ENCODE data around the gene ZNF462.

Gene ZNF462

GRCh38 chr9:106929471-106930177, 66.7 kb downstream of the ZNF462 start:
- H4K91ac ChIP-seq (ENCODE audit: low read depth, low read length, poor library complexity), result no peak overlapping the region
- peaks cover 76 to 100% of the 10 kb centered on the region in 2 donors for H3K36me3 ChIP-seq (replicated peaks in 1 of 2; ENCODE audit: control insufficient read depth in 2 of 2, insufficient read depth in 2 of 2, low read length in 2 of 2)
- H3K79me1 ChIP-seq (ENCODE audit: low read depth, low read length), result peaks cover 16% of the 10 kb centered on the region
- WGBS, 2 donors (ENCODE audit: extremely low coverage in 2 of 2, insufficient read length in 2 of 2, insufficient replicate concordance in 1 of 2), result no CpG with 5 or more reads among the region's 11 CpGs
- H4K8ac ChIP-seq (ENCODE audit: low read depth, low read length), result no peak overlapping the region
- no peak for DNase-seq (ENCODE audit: low spot score)
- no peak overlapping the region for H3K4me2 ChIP-seq (ENCODE audit: insufficient read depth, low read length, poor library complexity, severe bottlenecking)
- H3K9ac ChIP-seq (ENCODE audit: low read depth, low read length, poor library complexity), result no peak overlapping the region
- no peaks in the 10 kb centered on the region for H3K4me1 ChIP-seq (ENCODE audit: control insufficient read depth in 2 of 2, insufficient read depth in 1 of 2, low read depth in 1 of 2, low read length in 2 of 2)
- no peak overlapping the region for H2AFZ ChIP-seq (ENCODE audit: low read length)
- H3K27me3 ChIP-seq (ENCODE audit: control insufficient read depth in 3 of 3, insufficient read depth in 3 of 3, low read depth in 1 of 3, low read length in 3 of 3), result no peaks in the 10 kb centered on the region
- H2BK12ac ChIP-seq (ENCODE audit: low read length), result no peak overlapping the region
- H3K23ac ChIP-seq (ENCODE audit: low read depth, low read length, poor library complexity), result no peak overlapping the region
- H2BK5ac ChIP-seq (ENCODE audit: low read length), result no peak overlapping the region
- H3K14ac ChIP-seq (ENCODE audit: low read length), result no peak overlapping the region
- H3K18ac ChIP-seq (ENCODE audit: low read length), result no peak overlapping the region
- H3K9me3 ChIP-seq (replicated peaks in 1 of 2; ENCODE audit: control insufficient read depth in 2 of 2, insufficient read depth in 1 of 2, low read depth in 1 of 2, low read length in 2 of 2), result peaks cover 0 to 29% of the 10 kb centered on the region in 2 donors
- no peak overlapping the region for H3K4ac ChIP-seq (ENCODE audit: low read length)
- no peak overlapping the region for H3K4me3 ChIP-seq (ENCODE audit: low read length in 2 of 2)
- H2BK120ac ChIP-seq (ENCODE audit: low read depth, low read length), result no peak overlapping the region
- no peak overlapping the region for H2BK15ac ChIP-seq (ENCODE audit: low read length)
- H3K27ac ChIP-seq (replicated peaks; ENCODE audit: low read length), result no peak overlapping the region
- H2AK5ac ChIP-seq (ENCODE audit: low read depth, low read length), result no peak overlapping the region

DNA sequence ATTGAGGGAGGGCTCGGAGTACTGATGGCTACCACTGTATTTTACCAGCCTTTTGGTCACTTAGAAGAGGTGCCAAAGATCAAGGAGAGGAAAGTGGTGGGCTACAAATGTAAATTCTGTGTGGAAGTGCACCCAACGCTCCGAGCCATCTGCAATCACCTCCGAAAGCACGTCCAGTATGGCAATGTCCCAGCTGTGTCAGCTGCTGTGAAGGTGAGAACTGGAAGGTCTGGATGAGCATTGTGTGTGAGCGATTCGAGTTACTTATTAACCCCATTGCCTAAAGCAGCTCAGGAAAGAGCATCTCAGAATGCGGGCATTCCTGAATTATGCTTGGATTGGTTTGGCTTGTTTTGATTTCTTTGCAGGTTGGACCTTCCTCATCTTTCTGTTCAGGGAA, 67.5 kb downstream of the ZNF462 start:
- Histone ChIP-seq H3K4me3 (ENCODE audit: low read length in 2 of 2) (no peak overlapping the region), H3K9me3 (replicated peaks in 1 of 2; ENCODE audit: control insufficient read depth in 2 of 2, insufficient read depth in 1 of 2, low read depth in 1 of 2, low read length in 2 of 2) (peaks cover 0 to 22% of the 10 kb centered on the region in 2 donors), H3K4ac (ENCODE audit: low read length) (no peak overlapping the region), H3K9ac (ENCODE audit: low read depth, low read length, poor library complexity) (no peak overlapping the region), H3K79me1 (ENCODE audit: low read depth, low read length) (peaks cover 15% of the 10 kb centered on the region), H2AK5ac (ENCODE audit: low read depth, low read length) (no peak overlapping the region), H3K27ac (replicated peaks; ENCODE audit: low read length) (no peak overlapping the region), H2BK12ac (ENCODE audit: low read length) (no peak overlapping the region), H2BK120ac (ENCODE audit: low read depth, low read length) (no peak overlapping the region), H3K4me2 (ENCODE audit: insufficient read depth, low read length, poor library complexity, severe bottlenecking) (no peak overlapping the region), H3K4me1 (ENCODE audit: control insufficient read depth in 2 of 2, insufficient read depth in 1 of 2, low read depth in 1 of 2, low read length in 2 of 2) (no peaks in the 10 kb centered on the region), H3K18ac (ENCODE audit: low read length) (no peak overlapping the region), H3K14ac (ENCODE audit: low read length) (no peak overlapping the region), H4K8ac (ENCODE audit: low read depth, low read length) (no peak overlapping the region), H4K91ac (ENCODE audit: low read depth, low read length, poor library complexity) (no peak overlapping the region), H2BK5ac (ENCODE audit: low read length) (no peak overlapping the region), H3K36me3 (replicated peaks in 1 of 2; ENCODE audit: control insufficient read depth in 2 of 2, insufficient read depth in 2 of 2, low read length in 2 of 2) (peaks cover 70 to 100% of the 10 kb centered on the region in 2 donors), H3K27me3 (ENCODE audit: control insufficient read depth in 3 of 3, insufficient read depth in 3 of 3, low read depth in 1 of 3, low read length in 3 of 3) (no peaks in the 10 kb centered on the region), H2BK15ac (ENCODE audit: low read length) (no peak overlapping the region), H2AFZ (ENCODE audit: low read length) (no peak overlapping the region), H3K23ac (ENCODE audit: low read depth, low read length, poor library complexity) (no peak overlapping the region)
- no peak for DNase-seq (ENCODE audit: low spot score)
- no CpG with 5 or more reads among the region's 8 CpGs for WGBS, 2 donors (ENCODE audit: extremely low coverage in 2 of 2, insufficient read length in 2 of 2, insufficient replicate concordance in 1 of 2)

DNA sequence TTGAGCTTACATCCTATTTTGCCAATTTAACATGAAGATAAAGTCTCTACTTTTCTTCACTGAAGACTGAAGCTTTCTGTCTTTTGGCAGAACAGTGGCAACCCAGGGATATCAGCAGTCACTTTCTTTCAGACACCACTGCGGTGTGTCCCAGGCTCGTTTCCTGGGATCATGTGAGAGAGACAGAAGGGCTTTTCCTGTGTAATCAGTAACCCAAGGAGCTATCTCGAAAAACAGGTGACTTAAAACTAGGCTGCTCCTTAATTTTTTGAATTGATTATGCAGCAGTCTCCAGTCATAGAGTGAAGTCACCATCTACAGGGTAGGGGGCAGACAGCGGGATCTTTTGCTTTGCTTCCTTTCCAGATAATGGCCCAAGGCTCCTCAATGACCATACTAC, 68.5 kb downstream of the ZNF462 start:
- no peaks in the 10 kb centered on the region for H3K4me1 ChIP-seq (ENCODE audit: control insufficient read depth in 2 of 2, insufficient read depth in 1 of 2, low read depth in 1 of 2, low read length in 2 of 2)
- H2BK12ac ChIP-seq (ENCODE audit: low read length), result no peak overlapping the region
- H3K14ac ChIP-seq (ENCODE audit: low read length), result no peak overlapping the region
- H3K79me1 ChIP-seq (ENCODE audit: low read depth, low read length), result peaks cover 12% of the 10 kb centered on the region
- no peak overlapping the region for H2AK5ac ChIP-seq (ENCODE audit: low read depth, low read length)
- H3K23ac ChIP-seq (ENCODE audit: low read depth, low read length, poor library complexity), result no peak overlapping the region
- H2BK5ac ChIP-seq (ENCODE audit: low read length), result no peak overlapping the region
- no peak overlapping the region for H3K4me2 ChIP-seq (ENCODE audit: insufficient read depth, low read length, poor library complexity, severe bottlenecking)
- no peak overlapping the region for H3K18ac ChIP-seq (ENCODE audit: low read length)
- H4K8ac ChIP-seq (ENCODE audit: low read depth, low read length), result no peak overlapping the region
- peaks cover 0 to 12% of the 10 kb centered on the region in 2 donors for H3K9me3 ChIP-seq (replicated peaks in 1 of 2; ENCODE audit: control insufficient read depth in 2 of 2, insufficient read depth in 1 of 2, low read depth in 1 of 2, low read length in 2 of 2)
- no CpG with 5 or more reads among the region's 4 CpGs for WGBS, 2 donors (ENCODE audit: extremely low coverage in 2 of 2, insufficient read length in 2 of 2, insufficient replicate concordance in 1 of 2)
- H3K4ac ChIP-seq (ENCODE audit: low read length), result no peak overlapping the region
- H2BK120ac ChIP-seq (ENCODE audit: low read depth, low read length), result no peak overlapping the region
- no peaks in the 10 kb centered on the region for H3K27me3 ChIP-seq (ENCODE audit: control insufficient read depth in 3 of 3, insufficient read depth in 3 of 3, low read depth in 1 of 3, low read length in 3 of 3)
- no peak overlapping the region for H2AFZ ChIP-seq (ENCODE audit: low read length)
- H3K9ac ChIP-seq (ENCODE audit: low read depth, low read length, poor library complexity), result no peak overlapping the region
- no peak overlapping the region for H3K27ac ChIP-seq (replicated peaks; ENCODE audit: low read length)
- no peak for DNase-seq (ENCODE audit: low spot score)
- peaks cover 65 to 100% of the 10 kb centered on the region in 2 donors for H3K36me3 ChIP-seq (replicated peaks in 1 of 2; ENCODE audit: control insufficient read depth in 2 of 2, insufficient read depth in 2 of 2, low read length in 2 of 2)
- H4K91ac ChIP-seq (ENCODE audit: low read depth, low read length, poor library complexity), result no peak overlapping the region
- no peak overlapping the region for H2BK15ac ChIP-seq (ENCODE audit: low read length)
- no peak overlapping the region for H3K4me3 ChIP-seq (ENCODE audit: low read length in 2 of 2)

DNA sequence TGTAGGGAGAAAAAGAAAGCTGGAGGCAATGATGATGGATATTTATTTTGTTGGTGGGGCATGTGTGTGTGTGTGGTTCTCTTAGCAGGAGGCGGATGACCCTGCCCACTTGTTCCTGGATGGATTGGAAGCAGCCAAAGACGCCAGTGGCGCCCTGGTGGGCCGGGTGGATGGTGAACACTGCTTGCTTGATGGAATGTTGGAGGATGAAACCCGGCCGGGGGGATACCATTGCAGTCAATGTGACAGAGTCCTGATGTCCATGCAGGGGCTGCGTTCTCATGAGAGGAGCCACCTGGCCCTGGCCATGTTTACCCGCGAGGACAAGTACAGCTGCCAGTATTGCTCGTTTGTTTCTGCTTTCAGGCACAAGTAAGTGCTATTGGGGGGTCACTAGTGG, 69.2 kb downstream of the ZNF462 start:
- H4K8ac ChIP-seq (ENCODE audit: low read depth, low read length), result no peak overlapping the region
- H3K4me2 ChIP-seq (ENCODE audit: insufficient read depth, low read length, poor library complexity, severe bottlenecking), result no peak overlapping the region
- DNase-seq (ENCODE audit: low spot score), result no peak
- H3K27me3 ChIP-seq (ENCODE audit: control insufficient read depth in 3 of 3, insufficient read depth in 3 of 3, low read depth in 1 of 3, low read length in 3 of 3), result no peaks in the 10 kb centered on the region
- WGBS, 2 donors (ENCODE audit: extremely low coverage in 2 of 2, insufficient read length in 2 of 2, insufficient replicate concordance in 1 of 2), result no CpG with 5 or more reads among the region's 10 CpGs
- H3K27ac ChIP-seq (replicated peaks; ENCODE audit: low read length), result no peak overlapping the region
- no peak overlapping the region for H3K4ac ChIP-seq (ENCODE audit: low read length)
- no peaks in the 10 kb centered on the region for H3K4me1 ChIP-seq (ENCODE audit: control insufficient read depth in 2 of 2, insufficient read depth in 1 of 2, low read depth in 1 of 2, low read length in 2 of 2)
- H2BK15ac ChIP-seq (ENCODE audit: low read length), result no peak overlapping the region
- peaks cover 12% of the 10 kb centered on the region for H3K79me1 ChIP-seq (ENCODE audit: low read depth, low read length)
- H3K9me3 ChIP-seq (replicated peaks in 1 of 2; ENCODE audit: control insufficient read depth in 2 of 2, insufficient read depth in 1 of 2, low read depth in 1 of 2, low read length in 2 of 2), result peaks cover 0 to 8% of the 10 kb centered on the region in 2 donors
- no peak overlapping the region for H3K18ac ChIP-seq (ENCODE audit: low read length)
- H2BK120ac ChIP-seq (ENCODE audit: low read depth, low read length), result no peak overlapping the region
- no peak overlapping the region for H2BK12ac ChIP-seq (ENCODE audit: low read length)
- no peak overlapping the region for H4K91ac ChIP-seq (ENCODE audit: low read depth, low read length, poor library complexity)
- H3K23ac ChIP-seq (ENCODE audit: low read depth, low read length, poor library complexity), result no peak overlapping the region
- no peak overlapping the region for H3K4me3 ChIP-seq (ENCODE audit: low read length in 2 of 2)
- H2BK5ac ChIP-seq (ENCODE audit: low read length), result no peak overlapping the region
- H2AFZ ChIP-seq (ENCODE audit: low read length), result no peak overlapping the region
- no peak overlapping the region for H2AK5ac ChIP-seq (ENCODE audit: low read depth, low read length)
- peaks cover 62 to 100% of the 10 kb centered on the region in 2 donors for H3K36me3 ChIP-seq (replicated peaks in 1 of 2; ENCODE audit: control insufficient read depth in 2 of 2, insufficient read depth in 2 of 2, low read length in 2 of 2)
- H3K9ac ChIP-seq (ENCODE audit: low read depth, low read length, poor library complexity), result no peak overlapping the region
- H3K14ac ChIP-seq (ENCODE audit: low read length), result no peak overlapping the region

Measured in neuronal stem cell (in vitro differentiated cells).